ENCODE measurements around the gene MRPL37. TPM values are rescaled to one million over a fixed set of nuclear protein-coding genes. Genes with fewer than 3 reads are reported as not detected.
A peak's percentile ranks its signal among the peaks of the same experiment; 100 is the strongest.
"Not testable (repeated sequence)": the region's sequence is repeated elsewhere in the genome, so short reads cannot be mapped to it uniquely, and the experiment has no call there.

The MRPL37 gene
- total and polyA plus RNA-seq, 12 donors, result 33.0 to 97.4 (median 88.7) TPM

DNA sequence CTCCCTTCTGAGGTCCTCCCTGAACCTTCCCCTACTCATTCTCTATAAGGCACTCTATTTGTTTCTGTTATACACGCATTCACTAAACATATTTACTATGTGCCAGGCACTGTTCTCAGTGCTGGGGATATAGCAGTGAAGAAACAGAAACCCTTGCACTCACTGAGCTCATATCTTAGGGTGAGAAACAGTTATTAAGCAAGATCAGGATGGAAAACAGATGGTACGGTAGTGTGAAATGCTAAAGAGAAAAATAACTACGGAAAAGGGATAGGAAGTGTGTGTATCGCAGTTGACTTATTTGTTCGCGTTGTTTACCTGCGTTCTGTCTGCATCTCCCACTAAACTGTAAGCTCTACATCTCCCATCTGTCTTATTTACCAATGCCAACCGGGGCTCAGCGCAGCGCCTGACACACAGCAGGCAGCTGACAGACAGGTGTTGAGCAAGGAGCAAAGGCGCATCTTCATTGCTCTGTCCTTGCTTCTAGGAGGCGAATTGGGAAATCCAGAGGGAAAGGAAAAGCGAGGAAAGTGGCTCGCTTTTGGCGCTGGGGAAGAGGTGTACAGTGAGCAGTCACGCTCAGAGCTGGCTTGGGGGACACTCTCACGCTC is 709 bp upstream of the MRPL37 start:
- no peak for DNase-seq
- Histone ChIP-seq H3K4me1 (peaks cover 6 to 32% (median 20%) of the 10 kb centered on the region in 9 donors), H3K36me3 (peaks cover 0 to 38% (median 0%) of the 10 kb centered on the region in 9 donors), H3K9me3 (no peaks in the 10 kb centered on the region), H3K4me3 (peak overlapping the region; percentile 68 to 100 (median 84)), H3K27me3 (no peaks in the 10 kb centered on the region), H3K27ac (peak overlapping the region in 9 of 10 donors; percentile 44 to 90 (median 81))
- TF ChIP-seq, protein P1, sequence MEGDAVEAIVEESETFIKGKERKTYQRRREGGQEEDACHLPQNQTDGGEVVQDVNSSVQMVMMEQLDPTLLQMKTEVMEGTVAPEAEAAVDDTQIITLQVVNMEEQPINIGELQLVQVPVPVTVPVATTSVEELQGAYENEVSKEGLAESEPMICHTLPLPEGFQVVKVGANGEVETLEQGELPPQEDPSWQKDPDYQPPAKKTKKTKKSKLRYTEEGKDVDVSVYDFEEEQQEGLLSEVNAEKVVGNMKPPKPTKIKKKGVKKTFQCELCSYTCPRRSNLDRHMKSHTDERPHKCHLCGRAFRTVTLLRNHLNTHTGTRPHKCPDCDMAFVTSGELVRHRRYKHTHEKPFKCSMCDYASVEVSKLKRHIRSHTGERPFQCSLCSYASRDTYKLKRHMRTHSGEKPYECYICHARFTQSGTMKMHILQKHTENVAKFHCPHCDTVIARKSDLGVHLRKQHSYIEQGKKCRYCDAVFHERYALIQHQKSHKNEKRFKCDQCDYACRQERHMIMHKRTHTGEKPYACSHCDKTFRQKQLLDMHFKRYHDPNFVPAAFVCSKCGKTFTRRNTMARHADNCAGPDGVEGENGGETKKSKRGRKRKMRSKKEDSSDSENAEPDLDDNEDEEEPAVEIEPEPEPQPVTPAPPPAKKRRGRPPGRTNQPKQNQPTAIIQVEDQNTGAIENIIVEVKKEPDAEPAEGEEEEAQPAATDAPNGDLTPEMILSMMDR (IDR thresholded peaks at IDR 0.05), result no peak
- ATAC-seq, result no peak
- intact Hi-C loops (cut with DNase I), result no loop called here
- whole genome bisulfite sequencing, 2 donors, result 18 to 22% methylated on average over 17 of the region's 17 CpGs

DNA sequence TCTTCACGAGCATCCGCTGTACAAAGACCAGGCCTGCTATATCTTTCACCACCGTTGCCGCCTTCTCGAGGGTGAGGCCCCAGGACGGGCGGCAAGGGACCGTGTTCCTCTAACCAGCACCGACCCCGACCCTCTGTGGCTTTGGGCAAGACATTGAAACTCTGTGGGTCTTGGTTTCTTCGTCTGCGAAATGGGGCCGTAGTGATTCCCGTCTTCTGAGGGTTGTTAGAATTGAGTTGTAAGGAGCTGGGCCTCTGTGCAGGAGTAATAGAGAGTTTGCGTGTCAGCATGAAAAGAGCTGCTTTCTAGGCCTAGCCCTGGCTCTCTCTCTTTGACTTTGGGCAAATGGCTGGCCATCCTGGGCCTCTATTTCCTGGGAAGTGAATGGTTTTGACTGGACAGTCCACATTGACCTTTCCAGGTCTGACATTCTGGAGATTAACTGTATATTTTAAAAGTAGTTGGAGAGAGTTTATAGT is 591 bp downstream of the MRPL37 start:
- intact Hi-C loops (cut with DNase I), result loop anchor here in 5 of 10 donors (1.0 to 10.0 kb wide), 7 partner anchors 77 to 289 kb away; partner anchors contain the start of gene SSBP3 (in 1 of the 5)
- Histone ChIP-seq H3K9me3 (no peaks in the 10 kb centered on the region), H3K4me3 (peak overlapping the region; percentile 68 to 100 (median 84)), H3K27ac (peak overlapping the region in 9 of 10 donors; percentile 60 to 90 (median 81)), H3K27me3 (no peaks in the 10 kb centered on the region), H3K4me1 (peaks cover 6 to 32% (median 20%) of the 10 kb centered on the region in 9 donors), H3K36me3 (peaks cover 0 to 38% (median 0%) of the 10 kb centered on the region in 9 donors)
- TF ChIP-seq, protein P1 (IDR thresholded peaks at IDR 0.05), result no peak
- DNase-seq, result no peak
- WGBS, 2 donors, result 2% methylated on average over 15 of the region's 15 CpGs
- ATAC-seq, result peak in 4 of 8 donors; percentile 24 to 33 (median 28)

DNA sequence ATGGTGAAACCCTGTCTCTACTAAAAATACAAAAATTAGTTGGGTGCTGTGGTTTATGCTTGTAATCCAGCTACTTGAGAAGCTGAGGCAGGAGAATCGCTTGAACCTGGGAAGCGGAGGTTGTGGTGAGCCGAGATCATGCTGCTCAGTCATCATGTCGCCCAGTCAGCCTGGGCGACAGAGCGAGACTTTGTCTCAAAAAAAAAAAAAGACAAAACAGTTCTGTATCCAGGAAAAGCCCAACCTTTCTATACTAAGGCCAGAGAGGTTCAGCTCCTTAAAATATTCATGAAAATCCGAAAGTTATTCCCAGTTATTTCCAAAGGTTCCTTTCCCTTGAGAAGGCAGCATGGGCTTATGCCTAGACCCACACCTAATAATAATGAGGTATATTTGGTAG is 4.2 kb downstream of the MRPL37 start:
- no peaks in the 10 kb centered on the region for H3K9me3 ChIP-seq
- ATAC-seq, result no peak
- no peak overlapping the region for H3K27ac ChIP-seq
- WGBS, 2 donors, result 74 to 79% methylated on average over 7 of the region's 7 CpGs
- H3K4me3 ChIP-seq, result no peak overlapping the region
- TF ChIP-seq, protein P1 (IDR thresholded peaks at IDR 0.05), result no peak
- peaks cover 0 to 68% (median 18%) of the 10 kb centered on the region in 9 donors for H3K36me3 ChIP-seq
- intact Hi-C loops (cut with DNase I), result loop anchor here in 5 of 10 donors (5.0 to 10.0 kb wide), 6 partner anchors 73 to 283 kb away; partner anchors contain the start of gene SSBP3 (in 1 of the 5)
- no peak for DNase-seq
- peaks cover 6 to 27% (median 16%) of the 10 kb centered on the region in 9 donors for H3K4me1 ChIP-seq
- H3K27me3 ChIP-seq, result no peaks in the 10 kb centered on the region

DNA sequence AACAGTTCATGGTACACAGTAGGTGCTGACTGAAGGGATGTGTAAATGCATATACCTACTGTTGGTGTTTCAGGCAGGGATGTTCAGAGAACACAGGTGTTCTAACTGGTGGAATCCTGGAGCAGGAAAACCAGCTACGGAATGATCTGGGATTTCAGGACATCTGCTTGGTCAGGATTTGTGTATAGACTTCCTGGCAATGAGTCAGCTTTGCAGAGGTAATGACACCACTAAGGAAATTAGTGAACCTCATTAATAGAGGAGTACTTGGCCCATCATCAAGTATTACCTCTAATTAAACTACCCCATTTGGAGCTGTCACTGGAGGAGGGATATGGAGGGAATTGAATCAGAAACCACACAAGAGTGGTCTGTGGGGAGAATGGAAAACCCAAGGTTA is 7.3 kb downstream of the MRPL37 start:
- Histone ChIP-seq H3K9me3 (no peaks in the 10 kb centered on the region), H3K4me3 (no peak overlapping the region), H3K36me3 (peaks cover 0 to 94% (median 41%) of the 10 kb centered on the region in 9 donors), H3K27me3 (no peaks in the 10 kb centered on the region), H3K4me1 (peaks cover 0 to 3% (median 0%) of the 10 kb centered on the region in 9 donors), H3K27ac (no peak overlapping the region)
- TF ChIP-seq, protein P1 (IDR thresholded peaks at IDR 0.05), result no peak
- intact Hi-C loops (cut with DNase I), result loop anchor here in 1 of 10 donors (10.0 kb wide), 1 partner anchor 198 kb away; the partner anchor contains the start of gene SSBP3
- 33 to 86% methylated on average over 1 of the region's 1 CpG for WGBS, 2 donors
- no peak for ATAC-seq
- DNase-seq, result no peak

DNA sequence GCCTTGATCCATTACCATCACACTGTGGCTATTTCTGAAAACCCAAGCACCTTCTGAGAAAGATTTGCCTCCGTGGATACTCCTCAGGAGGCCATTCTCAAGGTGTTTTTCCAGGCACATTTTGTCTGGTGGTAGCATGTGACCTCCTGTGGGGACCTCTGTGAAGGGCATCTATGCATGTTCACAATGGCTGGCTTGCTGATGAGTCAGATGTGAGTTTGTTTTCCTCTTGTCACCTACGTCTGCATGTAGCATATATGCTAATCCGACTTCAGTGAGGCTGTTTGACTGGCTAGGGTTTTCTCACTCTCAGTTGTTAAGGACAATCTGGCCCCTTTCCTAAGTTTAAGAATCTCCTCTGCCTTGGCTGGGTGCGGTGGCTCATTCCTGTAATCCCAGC is 7.9 kb downstream of the MRPL37 start:
- WGBS, 2 donors, result 68 to 79% methylated on average over 4 of the region's 4 CpGs
- H3K4me1 ChIP-seq, DNase-seq, H3K27ac ChIP-seq, ATAC-seq, H3K9me3 ChIP-seq, H3K4me3 ChIP-seq, H3K27me3 ChIP-seq: not testable (repeated sequence)
- peaks cover 0 to 94% (median 47%) of the 10 kb centered on the region in 9 donors for H3K36me3 ChIP-seq
- intact Hi-C loops (cut with DNase I), result loop anchor here in 1 of 10 donors (10.0 kb wide), 1 partner anchor 197 kb away; the partner anchor contains the start of gene SSBP3

All from heart right ventricle (tissue), 16 donors.